ENCODE measurements around the gene GSPT1. TPM values are rescaled to one million over a fixed set of nuclear protein-coding genes. Genes with fewer than 3 reads are reported as not detected.

GSPT1 gene
- total RNA-seq, 1 donor from 2014 or later, result 94.3 TPM

GRCh38 chr16:11852092-11852809 lies 63.5 kb downstream of the GSPT1 start:
- peak overlapping the region; percentile 65 for H3K9ac ChIP-seq
- H3K4me1 ChIP-seq, result peaks cover 15% of the 10 kb centered on the region
- TF ChIP-seq CTCF (IDR thresholded peaks at IDR 0.05) (no peak), EZH2 (IDR thresholded peaks at IDR 0.05) (no peak), EZH2phosphoT487 (IDR thresholded peaks at IDR 0.05) (no peak)
- no peaks in the 10 kb centered on the region for H3K27me3 ChIP-seq
- H3K4me3 Mint-ChIP-seq, result peak overlapping the region; percentile 97
- peaks cover 13% of the 10 kb centered on the region for H4K20me1 ChIP-seq (ENCODE audit: low read depth)
- peaks cover 73% of the 10 kb centered on the region for H3K79me2 ChIP-seq (ENCODE audit: low read depth)
- DNase-seq (ENCODE audit: low spot score), result no peak
- peak overlapping the region; percentile 72 for H3K4me3 ChIP-seq
- peak overlapping the region; percentile 87 for H3K4me2 ChIP-seq
- H3K9me3 ChIP-seq (ENCODE audit: low read depth), result no peaks in the 10 kb centered on the region
- peaks cover 11% of the 10 kb centered on the region for H3K36me3 Mint-ChIP-seq
- no peak overlapping the region for H2AFZ ChIP-seq (replicated peaks)
- peaks cover 4% of the 10 kb centered on the region for H3F3A ChIP-seq (ENCODE audit: low read depth)
- H3K4me1 Mint-ChIP-seq, result peaks cover 10% of the 10 kb centered on the region
- H3K27me3 Mint-ChIP-seq (ENCODE audit: insufficient read depth, low read depth), result no peaks in the 10 kb centered on the region
- H3K9me3 Mint-ChIP-seq, result no peaks in the 10 kb centered on the region
- H3K36me3 ChIP-seq, result peaks cover 16% of the 10 kb centered on the region
- peak overlapping the region; percentile 25 for H3K27ac Mint-ChIP-seq
- no peak overlapping the region for H3K27ac ChIP-seq

- Mint-ChIP-seq H3K27me3 (ENCODE audit: insufficient read depth, low read depth) (no peaks in the 10 kb centered on the region), H3K36me3 (peaks cover 14% of the 10 kb centered on the region), H3K4me3 (peak within 1 kb of the TSS; percentile 97), H3K9me3 (no peaks in the 10 kb centered on the region), H3K4me1 (peaks cover 10% of the 10 kb centered on the region), H3K27ac (peak within 1 kb of the TSS; percentile 83)
- H3K27ac ChIP-seq, result peak within 1 kb of the TSS; percentile 47
- peak; percentile 95 for DNase-seq (ENCODE audit: low spot score)
- no peaks in the 10 kb centered on the region for H3K27me3 ChIP-seq
- H3K9me3 ChIP-seq (ENCODE audit: low read depth), result no peaks in the 10 kb centered on the region
- peaks cover 15% of the 10 kb centered on the region for H3K4me1 ChIP-seq
- peak within 1 kb of the TSS; percentile 86 for H3K9ac ChIP-seq
- peaks cover 24% of the 10 kb centered on the region for H3K36me3 ChIP-seq
- peak within 1 kb of the TSS; percentile 67 for H2AFZ ChIP-seq (replicated peaks)
- H4K20me1 ChIP-seq (ENCODE audit: low read depth), result peaks cover 13% of the 10 kb centered on the region
- H3K79me2 ChIP-seq (ENCODE audit: low read depth), result peaks cover 75% of the 10 kb centered on the region
- no peak for TF ChIP-seq EZH2phosphoT487 (IDR thresholded peaks at IDR 0.05)
- TF ChIP-seq EZH2 (IDR thresholded peaks at IDR 0.05), result no peak
- TF ChIP-seq CTCF (IDR thresholded peaks at IDR 0.05), result no peak
- H3K4me2 ChIP-seq, result peak within 1 kb of the TSS; percentile 87
- H3K4me3 ChIP-seq, result peak within 1 kb of the TSS; percentile 72
- H3F3A ChIP-seq (ENCODE audit: low read depth), result peaks cover 6% of the 10 kb centered on the region
These were observed 64.3 kb downstream of the GSPT1 start, which contains the start of gene RSL1D1 for GRCh38 chr16:11851294-11852091. TSS of gene RSL1D1 (minus strand) at chr16:11851542. CDS start at chr16:11851512, 30 bp downstream.

- no peak for DNase-seq (ENCODE audit: low spot score)
- H3K79me2 ChIP-seq (ENCODE audit: low read depth), result peaks cover 90% of the 10 kb centered on the region
- no peak overlapping the region for H3K27ac ChIP-seq
- Mint-ChIP-seq H3K9me3 (no peaks in the 10 kb centered on the region), H3K36me3 (peaks cover 28% of the 10 kb centered on the region), H3K27me3 (ENCODE audit: insufficient read depth, low read depth) (no peaks in the 10 kb centered on the region), H3K4me3 (no peak overlapping the region), H3K27ac (no peak overlapping the region), H3K4me1 (peaks cover 10% of the 10 kb centered on the region)
- H3K36me3 ChIP-seq, result peaks cover 28% of the 10 kb centered on the region
- H3K9ac ChIP-seq, result no peak overlapping the region
- TF ChIP-seq EZH2phosphoT487 (IDR thresholded peaks at IDR 0.05) (no peak), CTCF (IDR thresholded peaks at IDR 0.05) (no peak), EZH2 (IDR thresholded peaks at IDR 0.05) (no peak)
- no peaks in the 10 kb centered on the region for H3K9me3 ChIP-seq (ENCODE audit: low read depth)
- peaks cover 6% of the 10 kb centered on the region for H3F3A ChIP-seq (ENCODE audit: low read depth)
- peaks cover 27% of the 10 kb centered on the region for H4K20me1 ChIP-seq (ENCODE audit: low read depth)
- no peak overlapping the region for H3K4me2 ChIP-seq
- no peaks in the 10 kb centered on the region for H3K27me3 ChIP-seq
- H2AFZ ChIP-seq (replicated peaks), result no peak overlapping the region
- H3K4me3 ChIP-seq, result no peak overlapping the region
- H3K4me1 ChIP-seq, result peaks cover 15% of the 10 kb centered on the region
These were observed 66.9 kb downstream of the GSPT1 start for GRCh38 chr16:11848842-11849241.

Measured in neural progenitor cell (in vitro differentiated cells).